MM.1S (cell line): Measurements from ENCODE around the gene ATP8B4.

ENCODE experiments used
- EZH2 ChIP-seq: fragments of 300-600 bp; sonication (generic); optimal IDR thresholded peaks from 2 replicates; pipeline ENCODE3; 2017; ENCODE audit warnings: low read depth, mild to moderate bottlenecking, antibody characterized with exemption, low read length, mixed read lengths
- EZH2phosphoT487 ChIP-seq: fragments of 300-600 bp; sonication (generic); IDR thresholded peaks from 2 replicates; pipeline ENCODE4 v1.6.1; 2018; ENCODE audit warnings: antibody characterized with exemption, low read length
- TF ChIP-seq, protein P1 (sequence below): fragments of 300-600 bp; sonication (generic); IDR thresholded peaks from 2 replicates; pipeline ENCODE4 v1.5.1; 2016; ENCODE audit warnings: antibody characterized with exemption, low read length, mixed read lengths

DNA sequence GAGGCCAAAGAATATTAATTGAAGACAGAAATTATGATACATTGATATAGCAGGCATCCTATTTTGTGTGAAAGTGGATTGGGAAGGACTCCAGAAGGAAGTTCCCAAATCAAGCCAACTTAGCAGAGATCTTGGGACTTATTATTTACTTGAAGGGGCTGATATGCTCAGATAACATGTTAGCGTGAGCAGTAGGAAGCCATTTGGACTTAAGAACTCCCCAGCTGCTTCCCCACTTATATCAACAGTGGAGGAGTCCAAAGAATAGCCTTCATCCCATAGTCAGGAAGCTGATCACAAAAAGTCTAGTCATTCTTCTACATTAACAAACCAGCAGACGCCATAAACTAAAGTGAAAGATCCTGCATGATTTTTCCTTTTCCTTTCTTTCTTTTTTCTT lies 200.0 kb downstream of the ATP8B4 start:
- TF ChIP-seq, protein P1, sequence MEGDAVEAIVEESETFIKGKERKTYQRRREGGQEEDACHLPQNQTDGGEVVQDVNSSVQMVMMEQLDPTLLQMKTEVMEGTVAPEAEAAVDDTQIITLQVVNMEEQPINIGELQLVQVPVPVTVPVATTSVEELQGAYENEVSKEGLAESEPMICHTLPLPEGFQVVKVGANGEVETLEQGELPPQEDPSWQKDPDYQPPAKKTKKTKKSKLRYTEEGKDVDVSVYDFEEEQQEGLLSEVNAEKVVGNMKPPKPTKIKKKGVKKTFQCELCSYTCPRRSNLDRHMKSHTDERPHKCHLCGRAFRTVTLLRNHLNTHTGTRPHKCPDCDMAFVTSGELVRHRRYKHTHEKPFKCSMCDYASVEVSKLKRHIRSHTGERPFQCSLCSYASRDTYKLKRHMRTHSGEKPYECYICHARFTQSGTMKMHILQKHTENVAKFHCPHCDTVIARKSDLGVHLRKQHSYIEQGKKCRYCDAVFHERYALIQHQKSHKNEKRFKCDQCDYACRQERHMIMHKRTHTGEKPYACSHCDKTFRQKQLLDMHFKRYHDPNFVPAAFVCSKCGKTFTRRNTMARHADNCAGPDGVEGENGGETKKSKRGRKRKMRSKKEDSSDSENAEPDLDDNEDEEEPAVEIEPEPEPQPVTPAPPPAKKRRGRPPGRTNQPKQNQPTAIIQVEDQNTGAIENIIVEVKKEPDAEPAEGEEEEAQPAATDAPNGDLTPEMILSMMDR: no peak
- TF ChIP-seq EZH2phosphoT487 (no peak), EZH2 (no peak)
